ENCODE data around the gene TOP1. TPM values are rescaled to one million over a fixed set of nuclear protein-coding genes. Genes with fewer than 3 reads are reported as not detected.

The TOP1 gene
- total and polyA plus RNA-seq, 9 of the 15 experiments (the other 6 are each of a cell fraction or from before 2014, with no cell fraction given), result 26.4 to 127 (median 39.6) TPM

GRCh38 chr20:41151134-41151869, 122.7 kb downstream of the TOP1 start (continued):
- no peak for TF ChIP-seq THRA (IDR thresholded peaks at IDR 0.05)
- 0 out of 6 replicates have a peak, but pooled peaks of 1 of the 3 experiments have one; percentile 7 for TF ChIP-seq ZBTB11 (CRISPR knock-in tag; IDR thresholded peaks at IDR 0.05)
- no peak for TF ChIP-seq ATF3 (IDR thresholded peaks at IDR 0.05)
- no peak for TF ChIP-seq ATF3 (CRISPR knock-in tag; conservative IDR thresholded peaks at IDR 0.05)
- no peak for TF ChIP-seq CREB1 (IDR thresholded peaks at IDR 0.05)
- no peak for TF ChIP-seq CREB1 (CRISPR knock-in tag; IDR thresholded peaks at IDR 0.05)
- TF ChIP-seq SMARCE1 (IDR thresholded peaks at IDR 0.05), result peak; percentile 6; the same call in 1 of the 2 replicates
- no peak for TF ChIP-seq MCM5 (IDR thresholded peaks at IDR 0.05; ENCODE audit: low read depth)
